DND-41 (cell line): ENCODE data around the gene WDR4.

Source experiments
- EZH2 ChIP-seq: IDR thresholded peaks from 3 replicates; pipeline ENCODE4 v1.6.1; 2012; ENCODE audit warnings: borderline replicate concordance, low read depth, mild to moderate bottlenecking, moderate library complexity, low read length, inconsistent platforms; ENCODE audit not compliant: severe bottlenecking
- TF ChIP-seq, protein P1 (sequence below): IDR thresholded peaks from 2 replicates; pipeline ENCODE4 v1.5.1; 2012; ENCODE audit warnings: borderline replicate concordance, low read length, moderate library complexity, mild to moderate bottlenecking; ENCODE audit not compliant: poor library complexity, severe bottlenecking; ENCODE audit errors: extremely low read depth

DNA sequence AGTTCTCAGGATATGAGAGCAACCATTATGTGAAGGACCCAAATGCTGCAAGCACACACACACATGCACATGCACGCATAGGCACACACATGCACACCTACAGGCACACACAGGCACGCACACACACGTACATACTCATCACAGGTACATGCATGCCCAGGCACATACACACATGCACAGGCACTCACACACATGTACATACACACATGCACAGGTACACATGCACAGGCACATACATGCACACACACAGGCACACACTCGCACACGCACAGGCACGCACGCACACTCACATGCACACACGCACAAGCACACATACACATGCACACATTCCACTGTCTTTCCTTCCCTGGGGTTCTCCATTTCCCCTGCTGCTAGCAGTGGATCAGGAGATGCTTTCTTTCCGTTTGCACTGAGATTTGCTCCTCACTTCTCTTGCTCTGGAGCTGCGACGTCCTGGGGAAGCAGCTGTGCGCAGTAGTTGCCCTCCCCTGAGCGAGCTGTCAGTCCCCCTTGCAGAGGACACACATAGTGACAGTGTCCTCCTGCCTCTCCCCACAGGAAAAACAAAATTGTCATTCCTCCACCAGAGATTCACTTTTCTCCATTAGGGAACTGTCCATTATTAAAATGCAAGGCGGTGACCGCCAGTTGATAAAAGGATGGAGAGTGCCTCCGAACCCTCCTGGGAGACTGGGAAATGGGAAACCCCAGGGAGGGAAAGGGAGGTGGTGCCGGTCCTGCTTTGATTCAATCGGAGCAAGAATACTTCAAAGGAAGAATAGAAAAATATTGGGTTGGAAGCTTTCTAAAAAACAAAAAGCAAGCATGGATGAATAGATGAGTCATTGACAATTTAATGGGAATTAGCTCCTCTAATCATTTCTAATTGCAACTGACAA, 69.5 kb downstream of the WDR4 start:
- TF ChIP-seq, protein P1, sequence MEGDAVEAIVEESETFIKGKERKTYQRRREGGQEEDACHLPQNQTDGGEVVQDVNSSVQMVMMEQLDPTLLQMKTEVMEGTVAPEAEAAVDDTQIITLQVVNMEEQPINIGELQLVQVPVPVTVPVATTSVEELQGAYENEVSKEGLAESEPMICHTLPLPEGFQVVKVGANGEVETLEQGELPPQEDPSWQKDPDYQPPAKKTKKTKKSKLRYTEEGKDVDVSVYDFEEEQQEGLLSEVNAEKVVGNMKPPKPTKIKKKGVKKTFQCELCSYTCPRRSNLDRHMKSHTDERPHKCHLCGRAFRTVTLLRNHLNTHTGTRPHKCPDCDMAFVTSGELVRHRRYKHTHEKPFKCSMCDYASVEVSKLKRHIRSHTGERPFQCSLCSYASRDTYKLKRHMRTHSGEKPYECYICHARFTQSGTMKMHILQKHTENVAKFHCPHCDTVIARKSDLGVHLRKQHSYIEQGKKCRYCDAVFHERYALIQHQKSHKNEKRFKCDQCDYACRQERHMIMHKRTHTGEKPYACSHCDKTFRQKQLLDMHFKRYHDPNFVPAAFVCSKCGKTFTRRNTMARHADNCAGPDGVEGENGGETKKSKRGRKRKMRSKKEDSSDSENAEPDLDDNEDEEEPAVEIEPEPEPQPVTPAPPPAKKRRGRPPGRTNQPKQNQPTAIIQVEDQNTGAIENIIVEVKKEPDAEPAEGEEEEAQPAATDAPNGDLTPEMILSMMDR: no peak
- no peak for TF ChIP-seq EZH2
